ENCODE data around the gene CNNM4.

Gene CNNM4

DNA sequence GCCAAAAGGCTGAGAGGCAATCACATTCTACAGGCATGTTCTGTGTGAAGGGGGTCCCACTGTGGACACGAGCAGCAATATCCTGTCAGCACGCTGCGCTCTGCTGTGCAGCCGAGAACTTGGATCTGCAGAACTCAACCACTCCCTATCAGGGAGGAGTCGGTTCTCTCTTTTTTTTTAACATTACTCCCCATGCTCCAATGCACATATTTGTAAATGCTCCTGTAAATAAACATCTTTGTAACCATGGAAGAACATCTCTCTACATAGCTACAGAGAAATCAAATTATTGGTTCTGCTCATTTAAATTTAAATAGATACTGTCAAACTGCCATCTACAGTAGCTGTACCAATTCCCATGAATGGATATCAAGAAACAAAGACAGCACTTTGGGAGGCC, 86.1 kb downstream of the CNNM4 start:
- Histone ChIP-seq H3K36me3 (ENCODE audit: control insufficient read depth in 2 of 2, insufficient read depth in 1 of 2, low read length in 2 of 2) (peaks cover 23 to 45% of the 10 kb centered on the region in 2 experiments), H3K9me3 (ENCODE audit: control insufficient read depth, insufficient read depth, low read depth, low read length) (no peaks in the 10 kb centered on the region), H3K4me1 (ENCODE audit: control insufficient read depth, insufficient read depth, low read length) (no peaks in the 10 kb centered on the region), H3K4me3 (ENCODE audit: low read depth, low read length) (no peak overlapping the region), H3K27ac (ENCODE audit: extremely low read depth, low read depth, low read length) (no peak overlapping the region)
- CTCF ChIA-PET = interaction anchor here (0.7 kb wide), 1 partner anchor 254 kb away, joined by 3 read pairs; no protein-coding TSS in a partner anchor
- no peak for TF ChIP-seq ZNF626 (tag by site-specific recombination; IDR thresholded peaks at IDR 0.05)
- TF ChIP-seq, protein P1, sequence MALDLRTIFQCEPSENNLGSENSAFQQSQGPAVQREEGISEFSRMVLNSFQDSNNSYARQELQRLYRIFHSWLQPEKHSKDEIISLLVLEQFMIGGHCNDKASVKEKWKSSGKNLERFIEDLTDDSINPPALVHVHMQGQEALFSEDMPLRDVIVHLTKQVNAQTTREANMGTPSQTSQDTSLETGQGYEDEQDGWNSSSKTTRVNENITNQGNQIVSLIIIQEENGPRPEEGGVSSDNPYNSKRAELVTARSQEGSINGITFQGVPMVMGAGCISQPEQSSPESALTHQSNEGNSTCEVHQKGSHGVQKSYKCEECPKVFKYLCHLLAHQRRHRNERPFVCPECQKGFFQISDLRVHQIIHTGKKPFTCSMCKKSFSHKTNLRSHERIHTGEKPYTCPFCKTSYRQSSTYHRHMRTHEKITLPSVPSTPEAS (tag by site-specific recombination; IDR thresholded peaks at IDR 0.05) = no peak
- no peak for TF ChIP-seq ZNF211 (tag by site-specific recombination; IDR thresholded peaks at IDR 0.05; ENCODE audit: low read depth)
- TF ChIP-seq KLF7 (tag by site-specific recombination; IDR thresholded peaks at IDR 0.05; ENCODE audit: borderline replicate concordance) = no peak
- POLR2A ChIA-PET = interaction anchor here (1.3 kb wide), 1 partner anchor 11 kb away, joined by 3 read pairs; no protein-coding TSS in a partner anchor

DNA sequence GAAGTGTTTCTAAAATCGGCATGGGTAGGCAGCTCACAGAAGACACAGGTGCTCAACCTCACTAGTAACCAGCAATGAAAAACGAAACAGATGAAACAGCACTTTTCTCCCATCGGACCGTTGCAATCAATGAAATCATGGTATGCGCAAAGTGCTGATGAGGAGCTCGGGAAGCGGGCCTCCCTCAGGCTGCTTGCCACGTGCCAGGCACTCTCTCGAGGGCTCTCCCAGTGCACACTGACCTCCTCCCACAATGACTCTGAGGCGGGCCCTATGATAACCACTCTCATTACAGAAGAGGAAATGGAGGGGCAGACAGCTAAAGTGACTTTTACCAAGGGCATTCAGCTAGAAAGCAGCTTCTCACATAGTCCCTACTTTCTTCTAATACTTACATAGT, 86.9 kb downstream of the CNNM4 start:
- no peak overlapping the region for H3K27ac ChIP-seq (ENCODE audit: extremely low read depth, low read depth, low read length)
- ChIA-PET POLR2A (interaction anchor here (0.6 to 1.4 kb wide), 3 partner anchors 12 to 123 kb away, joined by 3 read pairs; no protein-coding TSS in a partner anchor), CTCF (interaction anchor here (0.7 to 0.8 kb wide), 2 partner anchors 10 to 253 kb away, joined by 3 to 4 read pairs; partner anchors contain the start of gene ANKRD39)
- no peaks in the 10 kb centered on the region for H3K4me1 ChIP-seq (ENCODE audit: control insufficient read depth, insufficient read depth, low read length)
- TF ChIP-seq ZNF274 (IDR thresholded peaks at IDR 0.05; ENCODE audit: low read length) (no peak), ZNF274 (tag by site-specific recombination; IDR thresholded peaks at IDR 0.05; ENCODE audit: borderline replicate concordance) (no peak), ZNF184 (tag by site-specific recombination; IDR thresholded peaks at IDR 0.05) (no peak), ZFP3 (tag by site-specific recombination; IDR thresholded peaks at IDR 0.05; ENCODE audit: low read depth) (no peak), ZNF350 (tag by site-specific recombination; IDR thresholded peaks at IDR 0.05) (no peak), ZNF19 (tag by site-specific recombination; IDR thresholded peaks at IDR 0.05; ENCODE audit: low read depth) (no peak), MYNN (tag by site-specific recombination; IDR thresholded peaks at IDR 0.05; ENCODE audit: borderline replicate concordance) (no peak), KLF8 (tag by site-specific recombination; IDR thresholded peaks at IDR 0.05) (no peak), ZNF133 (tag by site-specific recombination; IDR thresholded peaks at IDR 0.05) (no peak), ZNF211 (tag by site-specific recombination; IDR thresholded peaks at IDR 0.05; ENCODE audit: low read depth) (no peak)
- TF ChIP-seq, protein P2, sequence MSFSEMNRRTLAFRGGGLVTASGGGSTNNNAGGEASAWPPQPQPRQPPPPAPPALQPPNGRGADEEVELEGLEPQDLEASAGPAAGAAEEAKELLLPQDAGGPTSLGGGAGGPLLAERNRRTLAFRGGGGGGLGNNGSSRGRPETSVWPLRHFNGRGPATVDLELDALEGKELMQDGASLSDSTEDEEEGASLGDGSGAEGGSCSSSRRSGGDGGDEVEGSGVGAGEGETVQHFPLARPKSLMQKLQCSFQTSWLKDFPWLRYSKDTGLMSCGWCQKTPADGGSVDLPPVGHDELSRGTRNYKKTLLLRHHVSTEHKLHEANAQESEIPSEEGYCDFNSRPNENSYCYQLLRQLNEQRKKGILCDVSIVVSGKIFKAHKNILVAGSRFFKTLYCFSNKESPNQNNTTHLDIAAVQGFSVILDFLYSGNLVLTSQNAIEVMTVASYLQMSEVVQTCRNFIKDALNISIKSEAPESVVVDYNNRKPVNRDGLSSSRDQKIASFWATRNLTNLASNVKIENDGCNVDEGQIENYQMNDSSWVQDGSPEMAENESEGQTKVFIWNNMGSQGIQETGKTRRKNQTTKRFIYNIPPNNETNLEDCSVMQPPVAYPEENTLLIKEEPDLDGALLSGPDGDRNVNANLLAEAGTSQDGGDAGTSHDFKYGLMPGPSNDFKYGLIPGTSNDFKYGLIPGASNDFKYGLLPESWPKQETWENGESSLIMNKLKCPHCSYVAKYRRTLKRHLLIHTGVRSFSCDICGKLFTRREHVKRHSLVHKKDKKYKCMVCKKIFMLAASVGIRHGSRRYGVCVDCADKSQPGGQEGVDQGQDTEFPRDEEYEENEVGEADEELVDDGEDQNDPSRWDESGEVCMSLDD (tag by site-specific recombination; IDR thresholded peaks at IDR 0.05) = no peak
- TF ChIP-seq, protein P3, sequence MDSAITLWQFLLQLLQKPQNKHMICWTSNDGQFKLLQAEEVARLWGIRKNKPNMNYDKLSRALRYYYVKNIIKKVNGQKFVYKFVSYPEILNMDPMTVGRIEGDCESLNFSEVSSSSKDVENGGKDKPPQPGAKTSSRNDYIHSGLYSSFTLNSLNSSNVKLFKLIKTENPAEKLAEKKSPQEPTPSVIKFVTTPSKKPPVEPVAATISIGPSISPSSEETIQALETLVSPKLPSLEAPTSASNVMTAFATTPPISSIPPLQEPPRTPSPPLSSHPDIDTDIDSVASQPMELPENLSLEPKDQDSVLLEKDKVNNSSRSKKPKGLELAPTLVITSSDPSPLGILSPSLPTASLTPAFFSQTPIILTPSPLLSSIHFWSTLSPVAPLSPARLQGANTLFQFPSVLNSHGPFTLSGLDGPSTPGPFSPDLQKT (IDR thresholded peaks at IDR 0.05; ENCODE audit: borderline replicate concordance, low read depth, low read length) = no peak
- H3K36me3 ChIP-seq (ENCODE audit: control insufficient read depth in 2 of 2, insufficient read depth in 1 of 2, low read length in 2 of 2) = peaks cover 30 to 48% of the 10 kb centered on the region in 2 experiments
- H3K4me3 ChIP-seq (ENCODE audit: low read depth, low read length) = no peak overlapping the region
- H3K9me3 ChIP-seq (ENCODE audit: control insufficient read depth, insufficient read depth, low read depth, low read length) = no peaks in the 10 kb centered on the region

DNA sequence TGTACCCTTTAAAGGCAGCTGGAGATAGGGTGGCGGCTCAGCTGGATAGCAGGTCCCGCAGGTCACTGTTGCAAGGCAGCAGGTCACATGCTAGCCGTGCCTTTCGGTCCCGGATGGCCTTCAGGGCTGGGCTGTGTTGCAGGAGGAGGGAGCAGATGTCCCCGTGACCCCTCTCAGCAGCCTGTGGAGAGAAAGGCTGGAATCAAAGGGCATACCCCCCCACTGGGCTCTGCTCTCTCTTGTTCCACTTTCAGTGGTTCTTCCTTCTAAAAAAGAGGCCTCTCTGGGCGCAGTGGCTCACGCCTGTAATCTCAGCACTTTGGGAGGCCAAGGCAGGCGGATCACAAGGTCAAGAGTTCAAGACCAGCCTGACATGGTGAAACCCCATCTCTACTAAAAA, 87.6 kb downstream of the CNNM4 start:
- Histone ChIP-seq H3K4me3 (ENCODE audit: low read depth, low read length) (no peak overlapping the region), H3K4me1 (ENCODE audit: control insufficient read depth, insufficient read depth, low read length) (no peaks in the 10 kb centered on the region), H3K9me3 (ENCODE audit: control insufficient read depth, insufficient read depth, low read depth, low read length) (no peaks in the 10 kb centered on the region), H3K36me3 (ENCODE audit: control insufficient read depth in 2 of 2, insufficient read depth in 1 of 2, low read length in 2 of 2) (peaks cover 33 to 54% of the 10 kb centered on the region in 2 experiments), H3K27ac (ENCODE audit: extremely low read depth, low read depth, low read length) (no peak overlapping the region)
- TF ChIP-seq, protein P4, sequence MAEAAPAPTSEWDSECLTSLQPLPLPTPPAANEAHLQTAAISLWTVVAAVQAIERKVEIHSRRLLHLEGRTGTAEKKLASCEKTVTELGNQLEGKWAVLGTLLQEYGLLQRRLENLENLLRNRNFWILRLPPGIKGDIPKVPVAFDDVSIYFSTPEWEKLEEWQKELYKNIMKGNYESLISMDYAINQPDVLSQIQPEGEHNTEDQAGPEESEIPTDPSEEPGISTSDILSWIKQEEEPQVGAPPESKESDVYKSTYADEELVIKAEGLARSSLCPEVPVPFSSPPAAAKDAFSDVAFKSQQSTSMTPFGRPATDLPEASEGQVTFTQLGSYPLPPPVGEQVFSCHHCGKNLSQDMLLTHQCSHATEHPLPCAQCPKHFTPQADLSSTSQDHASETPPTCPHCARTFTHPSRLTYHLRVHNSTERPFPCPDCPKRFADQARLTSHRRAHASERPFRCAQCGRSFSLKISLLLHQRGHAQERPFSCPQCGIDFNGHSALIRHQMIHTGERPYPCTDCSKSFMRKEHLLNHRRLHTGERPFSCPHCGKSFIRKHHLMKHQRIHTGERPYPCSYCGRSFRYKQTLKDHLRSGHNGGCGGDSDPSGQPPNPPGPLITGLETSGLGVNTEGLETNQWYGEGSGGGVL (tag by site-specific recombination; IDR thresholded peaks at IDR 0.05) = no peak
- TF ChIP-seq KLF7 (tag by site-specific recombination; IDR thresholded peaks at IDR 0.05; ENCODE audit: borderline replicate concordance) (no peak), ZNF664 (tag by site-specific recombination; IDR thresholded peaks at IDR 0.05) (no peak), ZNF10 (tag by site-specific recombination; IDR thresholded peaks at IDR 0.05) (no peak), ZNF23 (tag by site-specific recombination; IDR thresholded peaks at IDR 0.05; ENCODE audit: borderline replicate concordance) (no peak), SCRT2 (tag by site-specific recombination; IDR thresholded peaks at IDR 0.05) (peak; percentile 39; the same call in 1 of the 2 replicates)
- ChIA-PET CTCF (interaction anchor here (0.8 kb wide), 1 partner anchor 10 kb away, joined by 6 read pairs; the partner anchor contains the start of gene ANKRD39), POLR2A (interaction anchor here (1.4 kb wide), 1 partner anchor 20 kb away, joined by 3 read pairs; no protein-coding TSS in a partner anchor)
